Thoracic aorta (tissue), 2 donors: Measurements from ENCODE around the gene PDIA4. TPM values are rescaled to one million over a fixed set of nuclear protein-coding genes. Genes with fewer than 3 reads are reported as not detected.

ENCODE experiments used
- ATAC-seq: fragments of 150-250 bp; one replicate; pipeline ENCODE4 v1.8.0; 2017; ENCODE audit warnings: low read depth; ENCODE audit not compliant: insufficient number of reproducible peaks, low FRiP score
- DNase-seq: peaks from one replicate; pipeline ENCODE4 v3.0.0-alpha.2; 2020; ENCODE audit warnings: low spot score
- H3K27ac ChIP-seq, 2 donors: fragments of 200-600 bp; sonication (generic); 1 replicate in 1 of 2; 2 replicates in 1 of 2; pipeline ENCODE4 v1.5.1; 2016; ENCODE audit warnings: mild to moderate bottlenecking in 2 of 2, moderate library complexity in 2 of 2
- H3K27me3 ChIP-seq: fragments of 200-600 bp; sonication (generic); replicated peaks from 2 replicates; pipeline ENCODE4 v1.6.0; 2016; ENCODE audit warnings: mild to moderate bottlenecking; ENCODE audit not compliant: insufficient read depth
- H3K36me3 ChIP-seq: fragments of 200-600 bp; sonication (generic); one replicate; pipeline ENCODE4 v1.5.1; 2016
- H3K4me1 ChIP-seq, 2 donors: fragments of 200-600 bp; sonication (generic); 1 replicate in 1 of 2; 2 replicates in 1 of 2; pipeline versions ENCODE4 v1.5.1 to v1.6.0; 2016; ENCODE audit warnings: low read depth in 2 of 2, mild to moderate bottlenecking in 1 of 2; ENCODE audit not compliant: control insufficient read depth in 1 of 2
- H3K4me3 ChIP-seq: fragments of 200-600 bp; sonication (generic); 2 replicates; pipeline ENCODE4 v1.5.1; 2016; ENCODE audit warnings: mild to moderate bottlenecking
- H3K9me3 ChIP-seq: fragments of 200-600 bp; sonication (generic); 2 replicates; pipeline ENCODE4 v1.5.1; 2016
- CTCF ChIP-seq: fragments of 200-600 bp; sonication (generic); IDR thresholded peaks from one replicate; pipeline ENCODE4 v1.5.1; 2019; ENCODE audit warnings: antibody characterized with exemption
- total RNA-seq, 2 donors: library from RNA; depleted of rRNA; stranded (reverse); fragments of >200 nt; gene quantifications; one replicate each; pipeline versions ENCODE4 v1.1.0 to v1.2.3, GENCODE V29; 2016

The PDIA4 gene
- total RNA-seq, 2 donors from 2014 or later: 81.8 to 87.3 TPM

- DNase-seq: no peak
- H3K27ac ChIP-seq: no peak overlapping the region
- peaks cover 60% of the 10 kb centered on the region for H3K36me3 ChIP-seq
- ATAC-seq: no peak
- H3K4me1 ChIP-seq: no peaks in the 10 kb centered on the region
- no peak overlapping the region for H3K4me3 ChIP-seq
- no peaks in the 10 kb centered on the region for H3K27me3 ChIP-seq
- no peak for TF ChIP-seq CTCF
- H3K9me3 ChIP-seq: no peaks in the 10 kb centered on the region
Measured at GRCh38 chr7:149010451-149010850, 17.9 kb downstream of the PDIA4 start.

GRCh38 chr7:149009527-149009926 lies 18.8 kb downstream of the PDIA4 start:
- no peak for TF ChIP-seq CTCF
- Histone ChIP-seq H3K4me1 (peaks cover 0 to 5% of the 10 kb centered on the region in 2 donors), H3K27me3 (no peaks in the 10 kb centered on the region), H3K27ac (no peak overlapping the region), H3K4me3 (no peak overlapping the region), H3K9me3 (no peaks in the 10 kb centered on the region), H3K36me3 (peaks cover 52% of the 10 kb centered on the region)
- DNase-seq (no peak), ATAC-seq (no peak)

GRCh38 chr7:149007611-149008010 lies 20.7 kb downstream of the PDIA4 start:
- no peak for TF ChIP-seq CTCF
- H3K4me3 ChIP-seq: no peak overlapping the region
- peaks cover 0 to 10% of the 10 kb centered on the region in 2 donors for H3K4me1 ChIP-seq
- peaks cover 43% of the 10 kb centered on the region for H3K36me3 ChIP-seq
- no peak for ATAC-seq
- no peaks in the 10 kb centered on the region for H3K9me3 ChIP-seq
- no peak overlapping the region for H3K27ac ChIP-seq
- DNase-seq: no peak
- no peaks in the 10 kb centered on the region for H3K27me3 ChIP-seq

- DNase-seq: no peak
- peaks cover 0 to 10% of the 10 kb centered on the region in 2 donors for H3K4me1 ChIP-seq
- no peaks in the 10 kb centered on the region for H3K9me3 ChIP-seq
- H3K4me3 ChIP-seq: no peak overlapping the region
- no peak for ATAC-seq
- H3K27me3 ChIP-seq: no peaks in the 10 kb centered on the region
- no peak for TF ChIP-seq CTCF
- H3K27ac ChIP-seq: no peak overlapping the region
- peaks cover 38% of the 10 kb centered on the region for H3K36me3 ChIP-seq
Measured at GRCh38 chr7:149007146-149007545, 21.2 kb downstream of the PDIA4 start.

GRCh38 chr7:149006345-149006725 lies 22.0 kb downstream of the PDIA4 start:
- ATAC-seq (no peak), DNase-seq (no peak)
- peaks cover 30% of the 10 kb centered on the region for H3K36me3 ChIP-seq
- H3K4me1 ChIP-seq: peaks cover 0 to 10% of the 10 kb centered on the region in 2 donors
- H3K9me3 ChIP-seq: no peaks in the 10 kb centered on the region
- no peaks in the 10 kb centered on the region for H3K27me3 ChIP-seq
- no peak overlapping the region for H3K27ac ChIP-seq
- TF ChIP-seq CTCF: no peak
- H3K4me3 ChIP-seq: no peak overlapping the region
